Globus pallidus (tissue), 1 donor: Measurements from ENCODE around the gene RNF125.
A peak's percentile ranks its signal among the peaks of the same experiment; 100 is the strongest.
"Not testable (repeated sequence)": the region's sequence is repeated elsewhere in the genome, so short reads cannot be mapped to it uniquely, and the experiment has no call there.

Source experiments
- DNase-seq: peaks from one replicate; pipeline ENCODE4 v3.0.0-alpha.2; 2015; ENCODE audit warnings: low spot score

RNF125 gene

GRCh38 chr18:32025744-32026143 is 7.1 kb downstream of the RNF125 start:
- DNase-seq: no peak

- no peak for DNase-seq
Observed at GRCh38 chr18:32026491-32027086, 8.0 kb downstream of the RNF125 start.

- DNase-seq: no peak
Observed at GRCh38 chr18:32029558-32029957, 10.9 kb downstream of the RNF125 start.

GRCh38 chr18:32032609-32033008 is 14.0 kb downstream of the RNF125 start:
- no peak for DNase-seq

- no peak for DNase-seq
Observed at GRCh38 chr18:32036506-32037180, 18.0 kb downstream of the RNF125 start.

- DNase-seq: no peak
Observed at GRCh38 chr18:32037616-32038015, 19.0 kb downstream of the RNF125 start.

GRCh38 chr18:32040936-32041335 is 22.3 kb downstream of the RNF125 start:
- DNase-seq: no peak

- DNase-seq: peak; percentile 52
Observed at GRCh38 chr18:32042337-32042736, 23.7 kb downstream of the RNF125 start.

GRCh38 chr18:32048507-32049091 is 30.0 kb downstream of the RNF125 start:
- peak; percentile 44 for DNase-seq

GRCh38 chr18:32049393-32050171 is 31.0 kb downstream of the RNF125 start:
- DNase-seq: peak; percentile 38

GRCh38 chr18:32056613-32057358 is 38.2 kb downstream of the RNF125 start:
- no peak for DNase-seq

GRCh38 chr18:32057624-32058165 is 39.1 kb downstream of the RNF125 start:
- DNase-seq: no peak

- DNase-seq: no peak
Observed at GRCh38 chr18:32060026-32060425, 41.4 kb downstream of the RNF125 start.

- no peak for DNase-seq
Observed at GRCh38 chr18:32067375-32068167, 48.9 kb downstream of the RNF125 start.

- peak; percentile 33 for DNase-seq
Observed at GRCh38 chr18:32072321-32072720, 53.7 kb downstream of the RNF125 start.

- no peak for DNase-seq
Observed at GRCh38 chr18:32074206-32074605, 55.6 kb downstream of the RNF125 start.

- no peak for DNase-seq
Observed at GRCh38 chr18:32078845-32079244, 60.2 kb downstream of the RNF125 start.

- DNase-seq: no peak
Observed at GRCh38 chr18:32081881-32082280, 63.3 kb downstream of the RNF125 start.

GRCh38 chr18:32083781-32084180 is 65.2 kb downstream of the RNF125 start:
- no peak for DNase-seq

GRCh38 chr18:32086881-32087280 is 68.3 kb downstream of the RNF125 start:
- DNase-seq: no peak

GRCh38 chr18:32090831-32091230 is 72.2 kb downstream of the RNF125 start:
- DNase-seq: not testable (repeated sequence)
